GM12891 (cell line): ENCODE measurements around the gene CDK14.

Experiments used
- POLR2AphosphoS5 ChIP-seq: IDR thresholded peaks from 2 replicates; pipeline ENCODE4 v1.6.1; 2011; ENCODE audit warnings: low read depth, low read length, control low read depth
- POU2F2 ChIP-seq: IDR thresholded peaks from 2 replicates; pipeline ENCODE4 v1.6.1; 2011; ENCODE audit warnings: low read depth, mild to moderate bottlenecking, control low read depth, low read length, moderate library complexity
- TAF1 ChIP-seq: IDR thresholded peaks from 2 replicates; pipeline ENCODE4 v1.6.1; 2011; ENCODE audit warnings: low read depth, low read length, control low read depth

DNA sequence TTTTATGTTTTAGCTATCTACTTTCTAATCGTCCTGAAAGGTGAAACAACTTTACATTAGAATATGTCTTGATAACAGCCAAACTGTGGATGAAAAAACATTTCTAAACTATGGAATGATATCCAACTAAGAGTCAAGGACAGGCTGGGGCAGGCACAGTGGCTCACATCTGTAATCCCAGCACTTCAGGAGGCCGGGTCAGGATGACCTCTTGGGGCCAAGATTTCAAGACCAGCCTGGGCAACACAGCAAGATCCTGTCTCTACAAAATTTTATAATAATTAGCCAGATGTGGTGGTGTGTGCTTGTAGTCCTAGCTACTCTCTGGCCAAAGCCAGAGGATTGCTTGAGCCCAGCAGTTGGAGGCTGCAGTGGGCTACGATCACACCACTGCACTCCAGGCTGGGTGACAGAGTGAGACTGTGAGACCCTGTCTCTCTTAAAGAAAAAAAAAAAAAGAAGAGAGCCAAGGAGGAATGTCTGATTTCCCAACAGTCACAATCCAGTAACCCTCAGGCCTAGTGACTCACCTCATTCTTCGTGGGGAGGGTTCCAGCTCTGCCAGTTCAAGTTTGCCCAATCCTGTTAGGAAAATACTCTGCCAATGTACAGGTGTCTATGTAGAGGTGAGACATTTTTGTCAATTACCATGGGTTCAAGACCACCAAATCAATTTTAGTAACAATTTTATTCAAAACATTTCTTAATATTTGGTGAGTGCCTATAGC is 653.5 kb downstream of the CDK14 start:
- TF ChIP-seq POLR2AphosphoS5: no peak
- TF ChIP-seq TAF1: no peak
- TF ChIP-seq POU2F2: no peak
